HG03280 (cell line): ENCODE measurements around the gene AZIN2.
"Not testable (repeated sequence)": the region's sequence is repeated elsewhere in the genome, so short reads cannot be mapped to it uniquely, and the experiment has no call there.

Experiments
- ATAC-seq: cut with Tn5 transposase; IDR thresholded peaks from one replicate; pipeline ENCODE4 v1.9.1; 2021; ENCODE audit warnings: mild to moderate bottlenecking, moderate library complexity; ENCODE audit not compliant: unreplicated experiment

The AZIN2 gene

DNA sequence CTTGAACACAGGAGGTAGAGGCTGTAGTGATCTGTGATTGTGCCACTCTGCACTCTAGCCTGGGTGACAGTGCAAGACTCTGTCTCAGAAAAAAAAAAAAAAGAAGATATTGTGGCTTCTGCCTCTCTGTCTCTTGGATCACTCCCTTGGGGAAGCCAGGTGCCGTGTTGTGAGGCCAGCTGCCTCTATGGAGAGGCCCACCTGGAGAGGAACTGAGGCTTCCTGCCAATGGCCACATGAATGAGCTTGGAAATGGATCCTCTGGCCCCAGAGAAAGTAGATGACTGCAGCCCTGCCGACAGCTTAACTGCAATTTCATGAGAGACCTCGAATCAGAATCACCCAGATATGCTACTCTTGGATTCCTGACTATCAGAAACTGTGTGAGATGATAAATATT, 24.5 kb upstream of the AZIN2 start:
- ATAC-seq: no peak

DNA sequence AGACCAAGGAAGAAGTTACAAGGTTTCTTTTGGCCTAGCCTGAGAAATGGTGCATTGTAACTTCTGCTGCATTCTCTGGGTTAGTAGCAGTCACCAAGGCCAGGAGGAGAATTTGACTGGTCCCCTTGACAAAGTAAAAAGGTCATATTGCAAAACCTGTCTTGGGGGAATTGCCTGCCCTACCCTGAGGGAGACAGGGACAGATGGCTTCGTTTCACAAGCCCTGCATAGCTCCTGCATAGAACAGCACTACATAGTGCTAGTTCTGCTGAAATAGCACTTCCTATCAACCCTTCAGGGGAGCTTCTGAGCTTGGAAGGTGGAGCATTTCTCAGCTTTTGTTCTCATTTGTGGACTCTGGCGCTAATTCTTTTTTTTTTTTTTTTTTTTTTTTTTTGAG, 23.9 kb upstream of the AZIN2 start:
- no peak for ATAC-seq

DNA sequence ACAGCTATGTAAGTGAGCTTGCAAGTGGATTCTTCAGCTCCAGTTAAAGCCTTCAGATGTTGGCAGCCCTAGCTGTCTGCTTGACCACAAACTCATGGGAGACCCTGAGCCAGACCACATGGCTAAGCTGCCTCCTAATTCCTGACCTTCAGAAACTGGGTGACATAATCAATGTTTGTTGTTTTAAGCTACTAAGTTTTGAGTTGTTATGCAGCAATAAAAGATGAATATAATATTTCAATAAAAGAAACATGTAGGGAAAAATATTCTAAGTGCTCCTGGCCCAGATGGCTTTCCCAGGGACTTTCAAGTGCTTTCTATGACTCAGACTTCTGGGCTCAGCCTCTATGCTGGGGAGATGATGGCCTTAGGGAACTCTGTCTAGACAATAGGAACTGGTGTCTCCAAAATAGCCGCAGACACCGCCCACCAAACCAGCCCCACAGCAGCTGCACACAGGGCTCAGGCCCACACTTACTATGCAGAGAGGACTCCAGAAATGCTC, 20.3 kb upstream of the AZIN2 start:
- no peak for ATAC-seq

DNA sequence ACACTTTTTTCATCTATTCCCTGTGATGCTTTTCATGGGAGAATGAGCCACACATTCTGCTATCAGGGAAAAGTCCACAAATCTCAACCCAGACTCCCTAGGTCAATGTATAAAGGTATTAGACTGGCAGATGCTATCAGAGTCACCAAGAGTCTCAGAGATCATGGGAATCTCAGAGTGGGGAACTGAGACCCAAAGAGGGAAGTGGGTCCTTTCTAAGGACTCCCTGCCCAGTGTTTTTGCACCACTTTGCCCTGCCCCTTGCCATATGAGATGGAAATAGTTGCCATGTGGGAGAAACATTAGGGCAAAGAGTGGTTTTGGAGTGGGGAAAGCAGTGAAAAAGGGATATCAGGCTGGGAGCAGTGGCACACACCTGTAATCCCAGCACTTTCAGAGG, 19.1 kb upstream of the AZIN2 start:
- ATAC-seq: no peak

DNA sequence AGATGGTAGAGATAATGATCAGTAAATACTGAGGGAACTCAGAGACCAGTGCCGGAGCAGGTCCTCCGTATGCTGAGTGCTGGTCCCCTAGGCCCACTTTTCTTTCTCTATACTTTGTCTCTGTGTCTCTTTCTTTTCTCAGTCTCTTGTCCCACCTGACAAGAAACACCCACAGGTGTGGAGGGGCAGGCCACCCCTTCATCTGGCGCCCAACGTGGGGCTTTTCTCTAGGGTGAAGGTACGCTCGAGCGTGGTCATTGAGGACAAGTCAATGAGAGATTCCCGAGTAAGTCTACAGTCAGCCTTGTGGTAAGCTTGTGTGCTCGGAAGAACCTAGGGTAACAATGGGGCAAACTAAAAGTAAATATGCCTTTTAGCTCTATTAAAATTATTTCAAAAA, 16.7 kb upstream of the AZIN2 start:
- ATAC-seq: not testable (repeated sequence)

DNA sequence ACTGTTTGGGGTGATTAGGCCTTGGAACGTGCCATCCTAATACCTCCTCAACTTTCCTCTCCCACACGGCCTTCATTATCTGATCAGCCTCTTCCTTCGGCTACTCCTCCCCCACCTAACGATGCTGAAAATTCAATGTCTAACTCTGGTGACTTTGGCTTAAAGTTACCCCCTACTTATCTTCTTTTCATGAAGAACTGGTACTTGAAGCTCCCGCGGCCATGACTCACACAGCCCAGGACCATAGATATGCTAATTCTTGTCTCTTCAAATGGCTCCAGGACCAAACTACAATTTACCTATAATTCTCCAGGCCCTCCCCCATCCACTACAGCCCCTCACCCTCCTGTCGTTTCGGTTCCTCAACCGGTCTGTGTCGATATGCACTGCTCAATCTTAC, 15.7 kb upstream of the AZIN2 start:
- ATAC-seq: no peak

DNA sequence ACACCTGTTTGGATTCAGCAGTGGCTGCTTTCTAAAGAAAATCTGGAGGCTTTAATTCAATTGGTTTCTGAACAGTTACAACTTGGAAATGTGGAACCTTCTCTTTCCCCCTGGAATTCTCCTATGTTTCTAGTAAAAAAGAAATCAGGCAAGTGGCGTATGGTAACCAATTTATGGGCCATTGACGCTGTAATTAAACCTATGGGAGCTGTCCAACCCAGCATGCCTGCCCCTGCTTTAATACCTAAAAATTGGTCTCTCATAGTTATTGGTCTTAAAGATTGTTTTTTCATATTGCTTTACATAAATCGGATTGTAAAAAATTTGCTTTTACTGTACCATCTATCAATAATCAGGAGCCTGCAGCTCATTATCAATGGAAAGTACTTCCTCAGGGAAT, 14.5 kb upstream of the AZIN2 start:
- not testable (repeated sequence) for ATAC-seq

DNA sequence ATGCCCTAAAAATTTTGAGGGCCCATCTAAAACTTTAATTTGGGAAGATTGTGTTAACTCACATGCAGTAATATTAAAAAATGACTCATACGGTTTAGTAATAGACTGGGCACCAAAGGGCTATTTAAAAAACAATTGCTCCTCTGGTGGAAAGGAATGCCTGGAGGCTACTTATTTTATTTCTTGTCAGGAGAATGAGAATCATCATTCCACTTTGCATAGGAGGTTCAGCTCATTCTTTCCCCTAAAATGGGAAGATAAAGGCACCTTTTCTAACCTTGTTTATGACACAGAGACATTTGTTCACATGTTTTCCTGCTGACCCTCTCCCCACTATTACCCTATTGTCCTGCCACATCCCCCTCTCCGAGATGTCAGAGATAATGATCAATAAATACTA, 12.8 kb upstream of the AZIN2 start:
- ATAC-seq: not testable (repeated sequence)

DNA sequence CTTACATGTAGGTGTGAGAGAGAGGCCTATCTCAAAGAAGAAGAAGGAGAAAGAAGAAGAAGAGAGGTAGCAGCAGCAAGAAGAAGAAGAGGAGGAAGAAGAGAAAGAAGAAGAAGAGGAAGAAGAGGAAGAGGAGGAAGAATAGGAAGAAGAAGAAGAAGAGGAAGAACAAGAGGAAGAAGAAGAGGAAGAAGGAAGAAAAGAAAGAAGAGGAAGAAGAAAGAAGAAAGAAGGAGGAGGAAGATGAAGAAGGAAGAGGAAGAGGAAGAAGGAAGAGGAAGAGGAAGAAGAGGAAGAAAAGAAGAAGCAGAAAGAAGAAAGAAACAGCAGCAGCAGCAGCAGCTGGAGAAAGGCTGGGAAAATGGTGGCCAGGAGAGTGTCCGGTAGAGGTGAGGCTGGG, 10.3 kb upstream of the AZIN2 start:
- no peak for ATAC-seq

DNA sequence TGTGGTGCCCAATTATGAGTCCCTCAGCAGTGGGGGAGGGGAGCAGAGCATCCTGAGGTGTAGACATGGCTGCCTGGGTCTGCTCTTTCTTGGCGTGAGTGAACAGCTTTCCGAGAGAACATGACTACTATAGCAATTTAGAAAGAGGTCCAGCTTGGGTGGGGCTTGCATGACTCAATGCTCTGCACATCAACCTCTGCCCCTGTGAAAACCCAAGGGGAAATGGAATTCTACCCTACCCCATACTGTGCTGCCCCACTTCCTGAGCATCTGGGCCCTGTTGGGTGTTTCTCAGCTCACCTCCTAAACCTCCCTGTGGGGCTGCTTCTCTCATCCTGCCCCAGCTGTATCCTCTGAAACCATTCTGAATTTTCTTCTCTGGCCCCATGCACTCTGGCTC, 8.2 kb upstream of the AZIN2 start:
- ATAC-seq: no peak

DNA sequence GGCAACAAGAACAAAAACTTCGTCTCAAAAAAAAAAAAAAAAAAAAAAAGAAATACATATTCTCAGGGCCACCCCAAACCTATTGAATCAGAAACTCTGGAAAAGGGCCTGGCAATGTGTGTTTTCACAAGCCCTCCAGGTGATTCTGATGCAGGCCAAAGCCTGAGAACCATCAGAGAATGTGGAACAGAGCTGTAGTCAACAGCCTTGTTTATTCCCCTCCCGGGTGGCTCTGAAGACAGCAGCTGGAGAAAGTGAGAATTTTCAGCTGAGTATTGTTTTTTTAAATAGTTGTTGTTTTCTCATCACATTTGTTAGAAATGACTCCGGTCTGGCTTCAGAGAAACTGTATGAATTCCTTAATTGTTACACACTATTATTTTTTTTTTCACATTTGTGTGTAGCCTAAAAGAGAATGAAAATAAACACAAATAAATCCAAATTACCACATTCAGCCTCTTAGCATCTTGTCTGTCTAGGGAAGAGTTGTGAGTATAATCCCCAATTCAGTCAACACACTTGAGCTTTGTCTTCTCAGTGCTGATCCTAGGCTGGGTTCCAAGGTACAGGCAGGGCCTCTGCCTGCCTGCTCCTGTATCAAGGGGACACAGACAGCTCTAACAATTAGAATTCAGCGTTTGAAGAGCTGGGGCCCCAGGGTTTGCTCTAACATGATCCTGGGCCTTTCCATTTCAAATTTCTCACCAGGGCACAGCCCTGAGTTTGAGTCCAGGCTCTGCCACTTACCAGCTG, 6.6 kb upstream of the AZIN2 start:
- no peak for ATAC-seq

DNA sequence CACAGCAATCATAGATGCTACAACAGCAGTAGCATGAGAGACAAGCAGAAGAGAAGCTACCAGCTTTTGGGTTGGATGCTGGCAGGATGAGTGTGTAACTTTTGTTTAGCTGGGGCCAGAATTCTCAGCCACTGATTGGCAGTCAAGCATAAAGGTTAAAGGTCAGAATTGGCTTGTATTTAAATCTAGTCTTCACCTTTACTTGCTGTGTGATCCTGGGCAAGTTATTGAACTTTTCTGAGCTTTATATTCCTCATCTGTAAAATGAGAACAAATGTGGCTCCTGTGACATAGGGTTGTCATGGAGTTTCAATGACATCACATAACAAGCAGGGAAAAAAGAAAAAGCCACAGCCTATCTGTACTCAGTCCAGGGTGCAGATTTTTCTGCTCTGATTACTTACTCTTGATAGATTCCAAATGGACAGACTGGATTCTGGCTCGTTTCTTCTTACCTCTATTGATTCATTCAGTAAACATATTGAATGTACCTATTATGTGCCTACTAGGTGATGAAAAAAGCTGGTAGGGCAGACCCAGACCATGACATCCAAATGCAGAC, 2.8 kb upstream of the AZIN2 start:
- no peak for ATAC-seq

DNA sequence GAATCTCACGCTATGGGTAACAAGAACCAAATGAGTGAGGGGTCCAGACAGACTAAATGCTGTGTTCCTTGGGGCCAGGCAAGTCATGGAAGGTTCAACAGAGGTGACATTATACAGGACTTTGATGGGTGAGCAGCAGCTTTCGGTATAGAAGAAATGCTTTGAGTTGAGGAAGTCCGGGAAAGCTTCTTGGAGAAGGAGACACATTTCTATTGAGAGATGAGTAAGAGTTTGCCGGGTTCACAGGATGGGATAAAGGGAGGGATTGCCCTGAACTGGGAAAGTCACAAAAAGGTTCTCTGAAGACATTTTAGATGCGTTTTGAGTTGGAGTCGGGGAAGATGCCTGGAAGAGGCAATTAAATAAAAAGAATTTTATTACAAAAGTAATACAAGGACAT, 580 bp upstream of the AZIN2 start:
- no peak for ATAC-seq

DNA sequence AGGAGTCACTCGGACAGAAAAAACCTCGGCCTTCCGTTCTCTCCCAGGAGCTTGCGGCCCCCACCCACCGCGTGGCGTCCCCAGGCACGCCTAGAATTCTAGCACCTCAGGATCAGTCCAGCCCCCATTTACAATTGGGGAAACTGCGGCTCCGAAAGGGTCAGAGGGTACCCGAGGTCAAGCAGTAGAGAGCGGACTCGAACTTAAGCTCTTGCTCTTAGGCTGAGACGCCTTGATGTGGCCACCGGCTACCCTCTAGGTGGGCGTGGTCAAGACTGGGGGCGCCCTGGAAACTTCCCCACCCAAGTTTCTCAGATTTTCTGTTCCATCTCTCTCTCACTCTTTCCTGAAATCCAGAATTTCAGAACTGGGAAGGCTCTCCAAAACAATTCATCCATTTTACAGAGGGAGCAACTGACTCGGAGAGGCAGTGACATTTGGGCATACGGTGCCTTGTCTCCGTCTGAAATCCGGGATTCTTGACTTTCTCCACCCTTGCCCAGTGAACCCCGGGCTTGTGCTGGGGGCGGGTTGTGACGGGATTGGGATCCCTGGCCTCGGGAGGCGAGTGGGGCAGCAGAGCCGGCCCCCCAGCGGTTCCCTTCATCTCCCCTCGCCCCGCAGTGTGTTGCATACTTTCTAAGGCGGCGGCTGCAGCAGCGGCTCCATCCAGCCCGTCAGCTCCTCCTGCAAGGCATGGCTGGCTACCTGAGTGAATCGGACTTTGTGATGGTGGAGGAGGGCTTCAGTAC, 777 bp downstream of the AZIN2 start:
- ATAC-seq: peak; percentile 7

DNA sequence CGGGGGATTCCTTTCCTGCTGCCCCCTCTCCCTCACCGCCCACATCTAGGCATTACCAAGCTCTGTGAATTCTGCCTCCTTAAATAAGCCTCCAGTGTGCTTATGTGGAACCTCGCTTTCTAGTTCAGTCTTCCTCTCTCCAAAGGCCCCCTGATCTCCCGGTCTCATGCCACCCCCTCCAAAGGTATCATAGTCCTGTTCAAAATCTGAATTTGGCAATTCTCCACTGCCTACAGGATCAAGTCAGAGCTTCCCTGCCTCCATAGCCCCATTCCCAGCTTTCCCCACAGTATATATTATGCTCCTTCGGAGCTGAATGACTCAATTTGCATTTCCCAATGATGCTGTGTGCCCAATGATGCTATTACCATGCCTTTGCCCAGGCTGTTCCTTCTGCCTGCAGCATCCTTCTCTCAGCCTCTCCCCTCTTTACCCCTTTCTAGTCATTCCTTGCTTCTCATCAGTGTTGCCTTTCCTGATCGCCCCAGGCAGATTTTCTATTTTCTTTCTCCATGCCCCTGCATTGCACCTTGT, 1.7 kb downstream of the AZIN2 start:
- ATAC-seq: no peak

DNA sequence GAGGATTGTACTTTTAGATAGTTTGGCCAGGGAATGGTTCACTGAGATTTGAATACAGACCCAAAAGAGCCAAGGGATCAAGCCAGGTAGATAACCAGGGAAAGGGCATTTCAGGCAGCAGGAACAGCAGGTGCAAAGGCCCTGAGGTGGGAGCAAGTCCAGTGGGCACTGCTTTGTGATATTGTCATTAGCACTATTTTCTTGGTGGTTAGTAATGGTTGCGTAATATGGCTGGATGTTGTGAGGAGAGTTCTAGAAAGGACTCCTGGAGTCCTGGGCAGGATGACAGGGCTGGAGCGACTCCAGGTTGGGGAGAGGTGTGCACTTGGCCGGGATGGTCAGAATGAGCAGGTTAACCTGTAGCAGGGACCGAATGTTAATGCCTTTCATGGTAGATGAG, 4.4 kb downstream of the AZIN2 start:
- ATAC-seq: no peak

DNA sequence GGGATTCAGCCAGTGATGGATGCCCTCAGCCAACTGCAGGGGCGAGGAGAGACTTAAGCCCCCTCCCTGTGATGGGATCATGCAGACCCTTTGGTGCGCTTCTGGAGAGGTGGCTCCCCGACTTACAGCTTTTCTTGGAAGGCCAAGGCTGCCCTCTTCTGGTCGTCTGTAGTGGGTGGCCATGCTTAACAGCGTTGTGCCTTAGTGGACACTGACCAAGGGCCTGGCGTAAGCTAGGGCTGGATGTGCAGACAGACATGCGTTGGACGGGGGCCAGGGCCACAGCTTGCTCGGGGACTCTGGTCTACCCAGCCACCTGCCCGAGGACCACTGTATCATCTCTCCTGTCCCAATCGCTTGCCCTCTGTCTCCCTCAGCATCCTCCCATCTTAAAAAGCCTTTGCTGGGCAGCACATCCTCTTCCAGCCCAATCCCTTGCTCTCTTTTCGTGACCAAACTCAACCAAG, 5.5 kb downstream of the AZIN2 start:
- no peak for ATAC-seq

DNA sequence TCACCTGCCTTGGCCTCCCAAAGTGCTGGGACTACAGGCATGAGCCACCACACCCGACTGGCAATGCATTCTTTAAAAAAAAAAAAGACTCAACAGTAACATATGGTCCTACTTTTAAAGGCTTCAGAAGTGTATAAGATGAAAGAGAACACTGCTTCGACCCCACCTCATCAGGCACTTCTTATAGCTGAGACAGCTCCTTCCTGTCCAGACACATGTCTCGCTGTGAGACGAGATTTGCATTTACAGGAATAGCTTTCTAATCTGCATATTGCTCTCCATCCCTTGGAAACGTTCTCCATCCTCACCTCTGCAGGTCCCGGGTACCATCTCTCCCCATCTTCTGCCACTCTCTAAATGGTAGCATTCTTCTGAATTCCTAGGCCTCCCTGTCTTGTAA, 6.7 kb downstream of the AZIN2 start:
- no peak for ATAC-seq

DNA sequence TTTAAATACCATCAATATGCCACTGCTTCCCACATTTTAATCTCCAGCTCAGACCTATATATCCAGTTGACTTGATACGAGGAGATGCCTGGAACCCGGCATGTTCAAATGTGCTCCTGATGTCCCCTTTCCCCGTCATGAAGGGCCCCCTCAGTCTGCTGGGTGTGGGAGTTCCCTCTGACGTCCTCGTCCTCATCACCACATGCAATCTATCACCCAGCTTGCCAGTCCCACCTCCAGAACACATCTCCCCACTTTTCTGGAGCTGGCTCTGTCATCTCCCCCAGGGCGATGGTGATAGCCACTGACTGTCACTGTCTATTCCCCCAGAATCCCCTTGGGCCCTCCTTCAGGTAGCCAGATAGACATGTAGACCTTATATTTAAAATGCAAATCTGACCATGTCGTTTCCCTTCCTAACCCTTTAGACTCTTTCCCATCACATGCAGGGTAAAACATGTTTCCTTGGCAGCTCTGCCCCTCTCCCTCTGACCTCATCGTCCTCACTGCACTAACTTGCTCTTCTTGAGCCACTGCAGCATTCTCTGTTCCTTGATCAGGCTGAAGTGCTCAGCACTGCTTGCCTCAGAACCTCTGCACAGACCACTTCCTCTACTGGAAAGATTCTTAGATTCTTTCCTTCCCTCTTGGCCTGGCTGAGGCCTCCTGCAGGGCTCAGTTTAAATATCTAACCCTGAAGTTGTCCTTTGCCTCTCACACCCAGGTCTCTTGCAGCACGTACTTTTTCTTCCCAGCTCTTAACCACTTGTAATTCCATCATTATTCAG, 7.4 kb downstream of the AZIN2 start:
- ATAC-seq: no peak

DNA sequence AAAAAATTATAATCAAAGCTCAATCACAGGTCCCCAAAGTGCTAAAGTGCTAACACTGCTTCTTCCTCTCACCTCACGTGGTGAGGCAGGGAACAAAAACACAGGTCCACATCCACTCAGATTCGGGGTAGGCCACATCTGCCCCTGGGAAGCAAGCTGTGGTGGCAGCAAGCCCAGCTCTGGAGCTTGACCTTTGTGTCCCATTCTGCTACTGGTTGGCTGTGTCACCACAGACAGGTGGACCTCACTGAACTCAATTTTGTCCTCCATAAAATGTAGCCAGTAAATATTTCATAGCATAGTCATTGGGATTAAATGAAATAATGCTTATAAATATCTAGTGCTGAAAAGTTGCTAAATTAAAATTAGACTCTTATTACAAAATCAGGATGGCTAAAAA, 8.5 kb downstream of the AZIN2 start:
- no peak for ATAC-seq

DNA sequence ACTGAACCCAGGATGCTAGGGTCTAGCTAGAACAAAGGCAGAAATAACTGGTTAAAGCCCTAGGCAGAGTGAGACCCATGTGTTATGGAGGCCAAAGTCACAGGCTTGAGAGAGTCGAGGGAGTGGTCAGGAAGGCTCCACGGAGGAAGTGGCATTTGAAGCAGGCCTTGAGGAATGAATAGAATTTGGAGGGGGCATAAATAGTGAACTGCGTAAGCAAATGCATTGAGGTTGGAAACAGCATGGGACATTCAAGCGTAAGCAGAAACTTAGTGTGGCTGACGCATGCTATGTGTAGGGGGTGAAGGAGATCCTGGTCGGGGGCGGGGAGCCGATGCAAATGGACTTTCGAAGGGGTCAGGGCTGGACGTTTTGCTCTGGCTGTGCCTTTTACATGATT, 11.5 kb downstream of the AZIN2 start:
- no peak for ATAC-seq
